IMR-90 (cell line): ENCODE results near the gene SYNGR1. TPM values are rescaled to one million over a fixed set of nuclear protein-coding genes. Genes with fewer than 3 reads are reported as not detected.

Source experiments
- ATAC-seq: fragments of 200-7000 bp; cut with Tn5 transposase; 2 replicates; pipeline ENCODE4 v1.9.1; 2020; ENCODE audit warnings: low read depth, mild to moderate bottlenecking, moderate library complexity
- BruUV-seq: library from RNA; stranded (reverse); fragments of 400-500 nt; replicated peaks from 2 replicates; lab custom pipeline; 2021; lab: Mats Ljungman, UMichigan
- CTCF ChIA-PET: fragments of 300-600 bp; formaldehyde crosslinking; extraction: SDS; loops from one replicate; lab custom pipeline; 2021; ENCODE audit warnings: antibody characterized with exemption; lab: Yijun Ruan, JAX
- POLR2A ChIA-PET: fragments of 300-600 bp; sonication (Branson Sonifier 250); formaldehyde crosslinking; loops from one replicate; lab custom pipeline; 2022; ENCODE audit warnings: antibody characterized with exemption; ENCODE audit not compliant: unreplicated experiment; lab: Charles Lee
- DNase-seq: peaks from one replicate; pipeline ENCODE4 v3.0.0; 2013
- H2AFZ ChIP-seq: replicated peaks from 2 replicates; pipeline ENCODE3; 2013; ENCODE audit warnings: low read length, mild to moderate bottlenecking; ENCODE audit not compliant: poor library complexity
- H2AK5ac ChIP-seq: 2 replicates; pipeline ENCODE4 v1.6.1; 2013; ENCODE audit warnings: low read depth, low read length, inconsistent platforms
- H2AK9ac ChIP-seq: replicated peaks from 2 replicates; pipeline ENCODE3; 2013; ENCODE audit warnings: mild to moderate bottlenecking, low read depth, low read length, moderate library complexity; ENCODE audit not compliant: poor library complexity
- H2BK120ac ChIP-seq: 2 replicates; pipeline ENCODE4 v1.6.1; 2013; ENCODE audit warnings: low read depth, low read length, inconsistent platforms
- H2BK15ac ChIP-seq: 3 replicates; pipeline ENCODE4 v1.6.1; 2013; ENCODE audit warnings: low read depth, low read length, inconsistent platforms
- H2BK20ac ChIP-seq: 2 replicates; pipeline ENCODE4 v1.6.1; 2013; ENCODE audit warnings: low read depth, mild to moderate bottlenecking, inconsistent platforms, low read length, moderate library complexity
- H2BK5ac ChIP-seq: 2 replicates; pipeline ENCODE4 v1.6.1; 2013; ENCODE audit warnings: mild to moderate bottlenecking, low read depth, low read length, inconsistent platforms; ENCODE audit not compliant: poor library complexity, severe bottlenecking
- H3K14ac ChIP-seq: replicated peaks from 2 replicates; pipeline ENCODE4 v1.6.1; 2013; ENCODE audit warnings: low read depth, low read length, inconsistent platforms
- H3K18ac ChIP-seq: 2 replicates; pipeline ENCODE4 v1.6.1; 2013; ENCODE audit warnings: low read depth, low read length, control low read depth
- H3K23ac ChIP-seq: 2 replicates; pipeline ENCODE4 v1.6.1; 2013; ENCODE audit warnings: low read depth, low read length, inconsistent platforms
- H3K27ac ChIP-seq: 2 replicates; pipeline ENCODE4 v1.5.1; 2013; ENCODE audit warnings: mild to moderate bottlenecking, control low read depth, low read length; ENCODE audit not compliant: insufficient read depth
- H3K27me3 ChIP-seq: 2 replicates; pipeline ENCODE4 v1.6.1; 2013; ENCODE audit warnings: low read length; ENCODE audit not compliant: control insufficient read depth, insufficient read depth
- H3K36me3 ChIP-seq: 2 replicates; pipeline ENCODE4 v1.6.1; 2013; ENCODE audit warnings: low read length, mixed read lengths; ENCODE audit not compliant: control insufficient read depth, insufficient read depth
- H3K4ac ChIP-seq: 2 replicates; pipeline ENCODE4 v1.6.1; 2013; ENCODE audit warnings: low read depth, low read length, inconsistent platforms
- H3K4me1 ChIP-seq: 2 replicates; pipeline ENCODE4 v1.6.1; 2013; ENCODE audit warnings: low read length, mixed read lengths; ENCODE audit not compliant: control insufficient read depth, insufficient read depth
- H3K4me2 ChIP-seq: 2 replicates; pipeline ENCODE4 v1.6.1; 2013; ENCODE audit warnings: low read depth, mild to moderate bottlenecking, control low read depth, low read length, moderate library complexity
- H3K4me3 ChIP-seq: 2 replicates; pipeline ENCODE4 v1.5.1; 2013; ENCODE audit warnings: low read depth, mild to moderate bottlenecking, control low read depth, low read length, moderate library complexity; ENCODE audit not compliant: insufficient read depth
- H3K56ac ChIP-seq: 2 replicates; pipeline ENCODE4 v1.6.1; 2013; ENCODE audit warnings: low read length, inconsistent platforms; ENCODE audit not compliant: insufficient read depth; ENCODE audit errors: extremely low read depth
- H3K79me1 ChIP-seq, 2 experiments: 2 replicates each; pipeline ENCODE4 v1.6.1; 2013; ENCODE audit warnings: low read length in 2 of 2, inconsistent platforms in 1 of 2, low read depth in 1 of 2
- H3K9ac ChIP-seq: 2 replicates; pipeline ENCODE4 v1.6.1; 2013; ENCODE audit warnings: low read depth, low read length, control low read depth
- H3K9me1 ChIP-seq: 2 replicates; pipeline ENCODE4 v1.6.1; 2013; ENCODE audit warnings: low read length, inconsistent platforms; ENCODE audit not compliant: insufficient read depth
- H3K9me3 ChIP-seq: 2 replicates; pipeline ENCODE4 v1.6.1; 2013; ENCODE audit warnings: low read length; ENCODE audit not compliant: control insufficient read depth, insufficient read depth
- H4K20me1 ChIP-seq: 2 replicates; pipeline ENCODE4 v1.6.1; 2013; ENCODE audit warnings: low read length, inconsistent platforms; ENCODE audit not compliant: insufficient read depth
- H4K5ac ChIP-seq: 2 replicates; pipeline ENCODE4 v1.6.1; 2013; ENCODE audit warnings: mild to moderate bottlenecking, low read depth, low read length, control low read depth
- H4K8ac ChIP-seq, 2 experiments: 2 replicates each; pipeline ENCODE4 v1.6.1; 2013; ENCODE audit warnings: low read depth in 2 of 2, low read length in 2 of 2, control low read depth in 1 of 2, inconsistent platforms in 1 of 2
- H4K91ac ChIP-seq: 2 replicates; pipeline ENCODE4 v1.6.1; 2013; ENCODE audit warnings: low read depth, low read length, inconsistent platforms; ENCODE audit not compliant: insufficient read depth
- BHLHE40 ChIP-seq: fragments of 150-350 bp; IDR thresholded peaks from 2 replicates; pipeline ENCODE4 v1.6.1; 2016; ENCODE audit warnings: mild to moderate bottlenecking, low read depth, low read length
- CEBPB ChIP-seq: IDR thresholded peaks from 2 replicates; pipeline ENCODE4 v1.6.1; 2012; ENCODE audit warnings: low read depth, low read length, improper control_type of control experiment
- CHD1 ChIP-seq: IDR thresholded peaks from 2 replicates; pipeline ENCODE4 v1.6.1; 2012; ENCODE audit warnings: low read depth, low read length, improper control_type of control experiment
- MAFK ChIP-seq: IDR thresholded peaks from 2 replicates; pipeline ENCODE4 v1.6.1; 2012; ENCODE audit warnings: low read depth, low read length, improper control_type of control experiment
- MAZ ChIP-seq: IDR thresholded peaks from 2 replicates; pipeline ENCODE4 v1.6.1; 2012; ENCODE audit warnings: low read depth, mild to moderate bottlenecking, low read length, improper control_type of control experiment, moderate library complexity, borderline replicate concordance
- NFE2L2 ChIP-seq: fragments of 150-350 bp; IDR thresholded peaks from 2 replicates; pipeline ENCODE4 v1.6.1; 2016; ENCODE audit warnings: low read depth, mild to moderate bottlenecking, low read length
- POLR2A ChIP-seq: IDR thresholded peaks from 2 replicates; pipeline ENCODE4 v1.6.1; 2012; ENCODE audit warnings: mild to moderate bottlenecking, low read depth, low read length
- RAD21 ChIP-seq: IDR thresholded peaks from 2 replicates; pipeline ENCODE4 v1.6.1; 2012; ENCODE audit warnings: low read length, improper control_type of control experiment
- RFX5 ChIP-seq: IDR thresholded peaks from 2 replicates; pipeline ENCODE4 v1.8.0; 2012; ENCODE audit warnings: low read depth, mild to moderate bottlenecking, low read length, moderate library complexity
- WGBS, 2 experiments: methylation state at CpG; one replicate each; pipeline versions ENCODE4 v1.1.5 to v1.1.7; 2013; ENCODE audit warnings: missing lambda C conversion rate in 2 of 2; ENCODE audit not compliant: insufficient read length in 1 of 2; ENCODE audit errors: extremely low coverage in 2 of 2; 5-methylcytosine and 5-hydroxymethylcytosine counted together
- dilution Hi-C: fragments of 300-500 bp; cut with HindIII; formaldehyde crosslinking; loops from one replicate; pipeline ENCODE4 v1.14.3; 2018; ENCODE audit warnings: low sequenced_read_pairs; ENCODE audit not compliant: unreplicated experiment
- in situ Hi-C: fragments of 300-500 bp; cut with MboI; formaldehyde crosslinking; loops from 3 replicates; pipeline ENCODE4 v1.14.3; 2019; ENCODE audit warnings: low sequenced_read_pairs, inconsistent platforms, mixed read lengths
- intact Hi-C: fragments of 100-400 bp; cut with micrococcal nuclease; formaldehyde crosslinking; loops from 2 replicates; pipeline ENCODE4 v1.10.0; 2022
- polyA plus RNA-seq, 3 experiments: library from polyadenylated mRNA; depleted of rRNA; stranded (reverse); fragments of >200 nt; gene quantifications; 2 replicates each; pipeline ENCODE4 v1.2.3, GENCODE V29; 2012; ENCODE audit warnings: low replicate concordance in 1 of 3
- total RNA-seq: library from RNA; depleted of rRNA; stranded (reverse); fragments of >200 nt; gene quantifications from 2 replicates; pipeline ENCODE4 v1.2.3, GENCODE V29; 2012
- TF ChIP-seq, protein P1 (sequence below): fragments of 150-350 bp; IDR thresholded peaks from 2 replicates; pipeline ENCODE4 v1.6.1; 2016; ENCODE audit warnings: low read depth, mild to moderate bottlenecking, low read length, moderate library complexity, borderline replicate concordance
- TF ChIP-seq, protein P2 (sequence below): fragments of 150-350 bp; IDR thresholded peaks from 2 replicates; pipeline ENCODE4 v1.6.1; 2017; ENCODE audit warnings: mild to moderate bottlenecking, antibody characterized with exemption, low read length, low read depth
- TF ChIP-seq, protein P3 (sequence below): conservative IDR thresholded peaks from 2 replicates; pipeline ENCODE4 v1.5.1; 2012; ENCODE audit warnings: mild to moderate bottlenecking, low read depth, low read length, improper control_type of control experiment

The SYNGR1 gene
- total and polyA plus RNA-seq, 2 of the 4 experiments (the other 2 are of a cell fraction), result 6.3 to 81.5 TPM

DNA sequence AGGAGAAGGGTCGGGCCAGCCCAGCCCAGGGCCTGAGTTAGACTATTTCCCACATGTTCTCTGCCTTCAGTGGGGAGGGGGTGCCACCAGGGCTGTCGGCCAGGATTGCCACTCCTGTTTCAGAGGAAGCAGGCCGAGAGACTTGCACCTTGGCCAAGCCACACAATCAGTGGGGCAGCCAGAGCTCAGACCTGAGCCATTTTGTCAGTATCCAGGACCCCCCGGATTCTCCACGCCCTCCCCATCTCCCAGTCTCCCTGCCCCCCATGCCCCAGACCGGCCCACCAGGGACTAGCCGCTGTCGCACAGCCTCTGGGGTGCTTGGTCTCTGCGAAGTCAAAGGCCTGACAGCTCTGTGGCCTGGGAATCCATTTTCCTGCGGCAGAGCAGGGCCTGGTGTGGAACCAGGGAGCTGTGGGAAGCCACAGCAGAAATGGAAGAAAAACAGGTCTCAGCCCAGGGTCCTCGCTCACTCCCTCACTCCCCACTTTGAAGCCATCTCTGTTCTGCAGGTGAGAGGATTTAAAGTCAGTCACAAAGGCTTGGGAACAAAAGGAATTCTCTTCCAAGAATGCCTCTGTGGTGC, 81.5 kb downstream of the SYNGR1 start:
- Histone ChIP-seq H2AK9ac (no peak overlapping the region), H3K23ac (no peak overlapping the region), H3K18ac (no peak overlapping the region), H2AFZ (no peak overlapping the region), H3K27me3 (no peaks in the 10 kb centered on the region), H3K4me1 (peaks cover 4% of the 10 kb centered on the region; the same call in 1 of the 2 replicates), H3K9ac (no peak overlapping the region), H3K79me1 (no peaks in the 10 kb centered on the region), H3K14ac (no peak overlapping the region), H4K20me1 (no peaks in the 10 kb centered on the region; the same call in none of the 2 replicates), H3K56ac (no peak overlapping the region), H3K9me3 (no peaks in the 10 kb centered on the region), H3K4me3 (no peak overlapping the region), H4K8ac (no peak overlapping the region), H2BK120ac (no peak overlapping the region; the same call in 1 of the 2 replicates), H3K9me1 (0 out of 2 replicates have a peak, but pooled peaks cover 8% of the 10 kb centered on the region), H3K27ac (no peak overlapping the region), H2BK15ac (no peak overlapping the region), H3K4me2 (no peak overlapping the region), H4K91ac (no peak overlapping the region; the same call in 1 of the 2 replicates), H3K36me3 (peaks cover 54% of the 10 kb centered on the region), H3K4ac (no peak overlapping the region; the same call in 1 of the 2 replicates), H2BK20ac (no peak overlapping the region), H2AK5ac (no peak overlapping the region), H2BK5ac (no peak overlapping the region), H4K5ac (no peak overlapping the region)
- 80% methylated on average over 7 of the region's 11 CpGs; no CpG with 5 or more reads in 1 of the 2 experiments for WGBS, 2 experiments
- dilution Hi-C loops (no loop called here), intact Hi-C loops (loop anchor here (10.0 kb wide), 1 partner anchor 63 kb away; no protein-coding TSS in a partner anchor), in situ Hi-C loops (no loop called here)
- DNase-seq, result no peak
- no TSS peak for BruUV-seq
- ChIA-PET CTCF (no interaction called here), POLR2A (no interaction called here)
- TF ChIP-seq MAZ (no peak), POLR2A (no peak), BHLHE40 (no peak), NFE2L2 (no peak), MAFK (no peak), RFX5 (no peak), CEBPB (no peak), RAD21 (no peak), CHD1 (no peak)
- TF ChIP-seq, protein P1, sequence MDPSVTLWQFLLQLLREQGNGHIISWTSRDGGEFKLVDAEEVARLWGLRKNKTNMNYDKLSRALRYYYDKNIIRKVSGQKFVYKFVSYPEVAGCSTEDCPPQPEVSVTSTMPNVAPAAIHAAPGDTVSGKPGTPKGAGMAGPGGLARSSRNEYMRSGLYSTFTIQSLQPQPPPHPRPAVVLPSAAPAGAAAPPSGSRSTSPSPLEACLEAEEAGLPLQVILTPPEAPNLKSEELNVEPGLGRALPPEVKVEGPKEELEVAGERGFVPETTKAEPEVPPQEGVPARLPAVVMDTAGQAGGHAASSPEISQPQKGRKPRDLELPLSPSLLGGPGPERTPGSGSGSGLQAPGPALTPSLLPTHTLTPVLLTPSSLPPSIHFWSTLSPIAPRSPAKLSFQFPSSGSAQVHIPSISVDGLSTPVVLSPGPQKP, result no peak
- TF ChIP-seq, protein P2, sequence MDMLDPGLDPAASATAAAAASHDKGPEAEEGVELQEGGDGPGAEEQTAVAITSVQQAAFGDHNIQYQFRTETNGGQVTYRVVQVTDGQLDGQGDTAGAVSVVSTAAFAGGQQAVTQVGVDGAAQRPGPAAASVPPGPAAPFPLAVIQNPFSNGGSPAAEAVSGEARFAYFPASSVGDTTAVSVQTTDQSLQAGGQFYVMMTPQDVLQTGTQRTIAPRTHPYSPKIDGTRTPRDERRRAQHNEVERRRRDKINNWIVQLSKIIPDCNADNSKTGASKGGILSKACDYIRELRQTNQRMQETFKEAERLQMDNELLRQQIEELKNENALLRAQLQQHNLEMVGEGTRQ, result no peak
- TF ChIP-seq, protein P3, sequence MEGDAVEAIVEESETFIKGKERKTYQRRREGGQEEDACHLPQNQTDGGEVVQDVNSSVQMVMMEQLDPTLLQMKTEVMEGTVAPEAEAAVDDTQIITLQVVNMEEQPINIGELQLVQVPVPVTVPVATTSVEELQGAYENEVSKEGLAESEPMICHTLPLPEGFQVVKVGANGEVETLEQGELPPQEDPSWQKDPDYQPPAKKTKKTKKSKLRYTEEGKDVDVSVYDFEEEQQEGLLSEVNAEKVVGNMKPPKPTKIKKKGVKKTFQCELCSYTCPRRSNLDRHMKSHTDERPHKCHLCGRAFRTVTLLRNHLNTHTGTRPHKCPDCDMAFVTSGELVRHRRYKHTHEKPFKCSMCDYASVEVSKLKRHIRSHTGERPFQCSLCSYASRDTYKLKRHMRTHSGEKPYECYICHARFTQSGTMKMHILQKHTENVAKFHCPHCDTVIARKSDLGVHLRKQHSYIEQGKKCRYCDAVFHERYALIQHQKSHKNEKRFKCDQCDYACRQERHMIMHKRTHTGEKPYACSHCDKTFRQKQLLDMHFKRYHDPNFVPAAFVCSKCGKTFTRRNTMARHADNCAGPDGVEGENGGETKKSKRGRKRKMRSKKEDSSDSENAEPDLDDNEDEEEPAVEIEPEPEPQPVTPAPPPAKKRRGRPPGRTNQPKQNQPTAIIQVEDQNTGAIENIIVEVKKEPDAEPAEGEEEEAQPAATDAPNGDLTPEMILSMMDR, result no peak
- no peak for ATAC-seq
